HG03442 (cell line): ENCODE results near the gene TMUB1.

Experiments
- ATAC-seq: cut with Tn5 transposase; IDR thresholded peaks from one replicate; pipeline ENCODE4 v1.9.1; 2021; ENCODE audit warnings: mild to moderate bottlenecking, moderate library complexity; ENCODE audit not compliant: unreplicated experiment

Gene TMUB1, protein sequence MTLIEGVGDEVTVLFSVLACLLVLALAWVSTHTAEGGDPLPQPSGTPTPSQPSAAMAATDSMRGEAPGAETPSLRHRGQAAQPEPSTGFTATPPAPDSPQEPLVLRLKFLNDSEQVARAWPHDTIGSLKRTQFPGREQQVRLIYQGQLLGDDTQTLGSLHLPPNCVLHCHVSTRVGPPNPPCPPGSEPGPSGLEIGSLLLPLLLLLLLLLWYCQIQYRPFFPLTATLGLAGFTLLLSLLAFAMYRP

DNA sequence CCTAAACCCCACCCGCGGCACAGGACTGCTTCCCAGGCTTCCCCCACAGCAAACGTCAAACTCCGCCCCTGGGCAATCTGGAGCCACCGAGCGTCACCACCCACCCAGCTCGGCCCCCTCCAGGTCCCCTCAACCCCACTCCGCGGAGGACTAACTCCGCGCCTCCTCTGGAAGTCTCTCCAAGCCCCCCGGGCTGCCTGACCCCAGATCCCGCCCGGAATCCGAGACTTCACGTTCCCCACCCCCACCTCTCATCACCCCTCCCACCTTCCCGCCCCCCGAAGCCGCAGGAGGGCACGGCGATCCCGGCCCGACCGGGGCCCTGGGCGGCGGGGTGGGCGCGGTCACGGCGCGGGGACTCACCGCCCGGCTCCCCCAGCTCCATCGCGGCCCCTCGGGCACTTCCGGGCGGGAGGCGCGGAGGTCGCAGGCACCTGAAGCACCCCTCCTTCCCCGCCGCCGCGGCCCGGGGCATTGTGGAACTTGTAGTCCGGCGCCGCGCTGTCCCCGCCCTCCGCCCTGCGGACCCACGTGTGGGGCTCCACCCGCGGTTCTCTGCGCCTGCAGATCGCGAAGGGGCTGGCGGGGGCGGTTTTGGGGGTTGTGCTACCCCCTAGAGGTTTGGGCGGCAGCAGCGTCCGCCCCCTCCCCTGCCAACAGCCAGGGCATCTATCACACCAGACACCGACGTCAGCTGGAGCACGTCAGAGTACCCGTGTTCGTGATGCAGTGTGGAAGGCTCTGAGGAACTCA lies at the start of gene TMUB1:
Gene TMUB1 (minus strand): TSS at position 423 of the 753 bp plus-strand sequence. CDS start 930 bp downstream, outside the sequence.
- ATAC-seq: peak; percentile 36

DNA sequence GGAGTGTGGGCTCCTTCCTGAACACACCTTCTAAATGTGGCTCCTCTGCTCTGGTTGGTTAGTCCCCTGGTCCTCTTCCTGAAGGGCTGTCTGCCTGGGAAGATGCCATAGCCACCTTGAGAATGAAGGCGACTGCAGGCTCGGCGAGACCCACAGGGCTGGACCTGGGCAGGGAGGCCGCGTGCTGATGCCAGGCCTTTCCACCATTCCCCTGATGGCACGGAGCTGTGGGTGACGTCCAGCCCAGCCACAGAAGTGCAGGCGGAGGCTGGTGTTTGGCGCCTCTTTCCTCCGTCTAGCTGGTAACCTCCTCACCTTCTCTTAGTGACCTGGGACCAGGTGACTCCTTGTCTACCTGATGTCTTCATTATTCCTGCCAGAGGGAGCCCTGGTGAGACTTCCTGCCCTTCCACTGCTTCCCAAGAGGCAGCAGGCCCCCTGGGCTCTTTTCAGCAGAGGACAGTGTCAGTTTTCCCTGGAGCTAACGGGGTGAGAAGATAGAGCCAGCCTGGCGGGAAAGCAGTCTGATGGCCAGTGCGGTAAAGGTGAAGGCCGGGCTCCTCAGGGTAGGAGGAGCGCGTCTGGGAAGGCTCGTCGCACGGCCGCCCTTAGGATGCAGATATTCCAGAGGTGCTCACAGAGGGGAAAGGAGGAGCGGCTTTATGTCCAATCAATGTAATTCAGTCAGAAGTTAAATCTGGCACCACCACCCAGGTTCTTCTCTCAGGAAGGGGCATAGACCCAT lies 49.3 kb upstream of the TMUB1 start:
- no peak for ATAC-seq

DNA sequence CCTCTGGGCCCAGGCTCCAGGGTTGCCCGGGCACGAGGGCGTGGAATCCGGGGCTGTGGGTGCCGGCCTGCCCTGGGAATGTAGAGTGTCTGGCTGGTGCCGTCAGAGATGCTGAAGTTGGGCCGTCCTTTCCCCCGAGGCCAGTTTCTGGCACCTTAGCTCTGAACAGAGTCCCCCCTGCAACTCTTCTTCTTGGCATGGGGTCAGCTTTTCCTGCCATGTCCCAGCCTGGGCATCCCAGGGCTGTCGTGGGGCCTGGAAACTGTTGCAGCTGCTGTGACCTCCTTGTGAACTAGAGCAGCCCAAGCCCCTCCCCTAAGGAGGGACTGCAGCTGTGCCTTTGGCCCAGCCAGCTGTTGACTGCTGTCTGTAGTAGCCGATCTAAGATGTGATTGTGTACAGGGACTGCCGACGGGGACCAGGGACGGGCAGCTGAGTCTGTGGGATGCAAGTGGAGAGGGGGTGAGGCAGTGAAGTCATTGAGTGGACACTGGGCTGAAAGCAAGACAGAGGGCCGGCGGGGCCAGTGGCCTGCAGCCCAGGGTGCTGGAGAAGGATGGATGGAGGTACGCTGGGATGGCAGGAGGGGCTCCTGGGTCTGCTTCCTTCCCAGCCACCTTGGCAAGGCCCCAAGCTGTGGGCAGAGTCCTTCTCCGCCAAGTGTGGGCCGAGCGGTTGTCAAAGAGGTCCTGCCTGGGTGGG lies 48.5 kb upstream of the TMUB1 start:
- ATAC-seq: no peak

DNA sequence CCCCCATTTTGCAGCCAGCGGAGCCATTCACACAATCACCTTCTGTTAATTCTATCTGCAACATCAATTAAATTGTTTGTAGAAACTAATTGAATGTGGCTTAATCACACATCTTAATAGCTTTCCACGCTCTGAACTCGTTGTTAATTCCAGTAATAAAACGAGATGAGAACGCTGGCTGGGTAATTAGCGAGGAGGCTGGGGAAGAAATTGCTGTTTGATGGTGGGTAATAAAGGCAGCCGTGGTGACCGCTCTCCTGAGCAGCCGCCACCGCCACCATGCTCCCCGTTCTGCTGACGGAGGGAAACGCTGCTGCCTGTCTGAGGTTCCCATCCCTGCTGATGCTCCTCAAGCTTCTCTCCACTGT lies 47.9 kb upstream of the TMUB1 start:
- no peak for ATAC-seq

DNA sequence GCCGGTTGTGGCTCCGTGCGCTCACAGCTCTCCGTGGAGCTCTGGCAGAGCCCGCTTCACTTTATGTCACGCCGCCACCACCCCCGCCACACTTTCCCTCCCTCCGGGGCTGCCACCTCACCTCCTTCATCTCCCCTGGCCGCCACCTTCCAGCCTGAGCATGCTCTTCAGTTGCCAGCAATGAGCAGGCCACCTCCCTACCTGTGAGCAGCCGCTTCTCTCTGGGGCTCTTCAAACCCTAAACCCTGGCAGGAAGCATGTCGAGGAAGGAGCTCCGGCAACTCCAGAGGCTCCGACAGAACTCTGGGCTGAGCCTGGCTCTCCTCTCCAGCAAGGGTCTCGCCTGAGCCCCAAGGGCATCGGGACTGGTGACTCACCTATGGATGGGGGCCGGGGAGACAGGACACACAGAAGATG lies 47.5 kb upstream of the TMUB1 start:
- no peak for ATAC-seq

DNA sequence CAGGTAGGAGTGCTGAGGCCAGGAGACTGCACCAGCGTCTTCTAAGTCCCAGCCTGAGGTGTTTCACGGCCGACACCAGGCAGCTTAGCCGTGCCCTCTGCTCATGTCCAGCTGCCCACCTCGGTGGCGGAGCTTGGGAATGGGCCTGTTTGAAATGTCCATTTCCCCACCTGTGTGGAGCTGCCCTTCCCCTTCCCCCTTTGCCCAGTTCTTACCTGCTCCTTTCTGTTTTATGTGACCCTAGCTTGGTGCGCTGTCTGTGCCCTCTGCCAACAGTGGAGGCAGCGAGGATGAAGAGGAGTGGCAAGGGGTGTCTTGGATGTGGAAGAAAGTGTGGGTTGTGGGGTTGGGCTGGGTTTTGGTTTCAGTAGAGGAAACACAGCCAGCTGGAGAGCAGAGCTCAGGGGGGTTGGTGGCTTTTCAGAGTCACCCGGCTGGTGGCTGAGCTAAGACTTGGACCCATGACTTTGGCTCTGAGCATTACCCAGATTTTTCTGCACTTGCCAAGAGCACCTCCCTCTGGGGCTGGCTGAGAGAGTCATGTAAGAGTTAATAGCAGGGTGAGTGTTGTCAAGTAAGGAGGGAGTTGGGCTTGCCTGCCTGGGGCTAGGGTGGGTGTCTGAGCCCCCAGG lies 46.8 kb upstream of the TMUB1 start:
- no peak for ATAC-seq

DNA sequence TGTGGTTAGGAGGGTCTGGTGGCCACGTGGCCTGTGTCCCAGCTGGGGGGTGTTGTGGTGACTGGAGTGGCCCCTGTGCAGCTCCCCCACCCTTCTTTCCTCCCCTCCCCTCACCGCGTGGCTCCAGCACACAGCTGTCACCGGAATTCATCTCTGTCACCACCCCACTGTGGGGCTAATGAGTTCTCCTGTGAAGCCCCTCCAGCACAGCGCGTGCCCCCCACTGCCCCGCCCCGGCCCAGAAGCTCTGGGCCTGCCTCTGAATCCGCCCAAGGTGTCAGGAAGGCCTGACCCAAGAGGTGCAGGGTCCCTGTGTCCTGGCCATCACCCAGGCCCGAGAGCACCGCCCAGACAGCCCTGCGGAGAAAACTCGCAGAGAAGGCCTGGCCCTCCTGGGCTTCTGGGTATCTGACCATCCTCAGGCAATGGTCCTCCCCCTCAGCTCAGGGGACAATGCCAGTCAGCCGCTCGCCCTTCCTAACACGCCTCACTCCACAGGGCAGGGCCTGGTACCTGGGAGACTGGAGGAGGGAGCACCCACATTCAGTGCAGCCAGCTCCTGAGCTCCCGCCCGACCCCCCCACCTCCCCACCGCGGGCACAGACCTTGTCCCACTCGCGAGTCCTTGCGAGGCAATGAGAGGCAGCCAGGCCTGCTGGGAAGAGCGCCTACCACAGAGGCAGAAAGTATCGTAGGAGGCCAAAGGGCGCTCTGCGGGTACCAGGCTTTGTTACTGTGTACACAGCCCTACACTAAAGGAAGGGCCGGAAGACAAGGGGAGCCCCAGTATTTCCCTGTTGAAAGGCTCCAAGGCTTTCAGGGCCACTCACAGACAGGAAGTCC lies 46.0 kb upstream of the TMUB1 start:
- ATAC-seq: no peak

DNA sequence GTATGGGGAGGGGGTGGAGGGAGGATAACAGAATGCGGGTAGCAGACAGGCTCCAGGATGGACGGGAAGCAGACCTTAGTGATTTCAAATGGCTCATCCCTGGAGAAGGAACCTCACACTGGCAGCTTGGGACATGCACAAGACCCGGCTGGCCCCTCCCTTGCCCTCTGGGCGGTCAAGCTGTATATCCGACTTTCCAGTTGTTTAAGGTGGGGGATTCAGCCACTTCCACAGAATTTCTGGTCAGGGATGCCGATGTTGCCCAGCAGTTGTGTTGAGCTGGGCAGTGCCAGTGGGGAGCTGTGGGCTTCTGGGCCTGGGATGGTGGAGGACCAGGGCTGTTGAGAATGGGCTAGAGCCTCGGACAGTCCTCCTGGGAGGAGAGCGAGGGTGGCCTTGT lies 45.4 kb upstream of the TMUB1 start:
- no peak for ATAC-seq

DNA sequence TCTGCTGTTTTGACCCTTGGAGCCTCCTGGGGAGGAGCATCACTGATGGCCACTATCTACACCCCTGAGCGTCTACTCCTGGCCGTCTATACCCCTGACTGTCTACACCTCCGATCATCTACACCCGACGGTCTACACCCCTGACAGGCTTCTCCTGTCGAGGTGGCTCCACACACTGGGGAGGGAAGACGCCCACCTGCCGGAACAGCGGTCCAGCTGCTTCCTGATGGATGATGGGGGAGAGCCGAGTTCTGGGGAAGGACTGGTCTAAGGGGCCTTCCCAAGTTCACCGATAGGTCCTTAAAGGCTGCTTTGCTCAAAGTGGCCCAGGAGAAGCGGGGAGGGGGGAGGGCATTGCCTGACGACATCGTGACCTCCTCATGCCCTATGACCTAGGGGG lies 44.9 kb upstream of the TMUB1 start:
- no peak for ATAC-seq

DNA sequence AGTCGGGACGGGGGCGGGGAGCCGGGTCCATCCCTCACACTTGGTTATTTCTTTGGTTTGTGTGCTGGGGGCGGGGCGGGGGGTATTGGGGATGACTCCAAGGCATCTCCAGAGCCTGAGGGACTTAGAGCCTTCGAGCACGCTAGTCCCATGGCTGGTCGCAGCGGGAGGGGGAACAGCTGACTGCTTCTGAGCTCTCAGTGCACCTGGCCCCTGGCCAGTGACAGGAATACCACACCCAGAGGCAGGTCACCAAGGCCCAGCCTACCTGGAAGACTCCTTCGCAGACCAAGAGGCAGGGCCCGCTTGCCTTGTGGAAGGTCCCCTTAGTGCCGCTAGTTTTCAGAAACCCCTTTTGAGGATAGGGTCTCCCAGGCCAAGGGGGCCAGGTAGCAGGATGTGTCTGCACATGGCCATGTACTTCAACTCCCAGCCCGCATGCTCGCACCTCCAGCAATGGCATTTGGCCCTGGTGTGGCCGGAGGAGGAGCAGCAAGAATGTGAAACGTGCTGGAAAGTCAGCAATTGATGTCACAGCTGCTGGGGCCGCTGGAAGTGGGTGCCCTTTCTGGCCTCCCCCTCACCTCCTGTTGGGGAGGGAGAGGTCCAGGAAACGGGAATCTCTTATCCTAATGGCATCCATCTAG lies 43.3 kb upstream of the TMUB1 start:
- no peak for ATAC-seq

DNA sequence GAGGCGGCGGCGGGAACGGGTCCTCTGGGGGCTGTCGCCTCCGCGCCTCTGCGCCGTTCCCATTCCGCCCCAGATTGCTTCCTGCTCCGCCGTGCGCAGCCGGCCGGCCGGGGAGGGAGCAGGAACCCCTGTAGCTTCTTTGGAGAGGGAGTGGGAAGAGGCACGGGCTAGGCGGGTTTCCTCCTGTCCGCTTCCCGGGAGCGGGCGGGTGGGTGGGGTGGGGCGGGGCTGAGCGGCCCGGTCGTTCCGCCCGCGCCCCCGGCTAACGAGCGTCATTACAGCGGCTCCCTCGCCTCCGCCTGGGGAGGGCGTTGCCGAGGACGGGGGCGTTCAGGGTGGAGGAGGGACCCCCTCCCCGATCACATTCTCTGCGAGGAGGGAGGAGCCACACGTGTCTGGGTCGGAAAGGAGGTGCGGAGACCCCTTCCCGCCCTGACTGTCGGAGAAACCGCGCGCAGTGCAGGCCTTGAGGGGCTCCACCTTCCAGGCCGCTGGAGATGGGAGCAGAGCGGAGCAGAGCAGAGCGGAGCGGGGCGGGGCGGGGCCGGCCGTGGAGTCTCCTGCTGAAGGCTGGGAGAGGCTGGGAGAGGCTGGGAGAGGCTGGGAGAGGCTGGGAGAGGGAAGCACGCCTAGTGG lies 42.7 kb upstream of the TMUB1 start:
- no peak for ATAC-seq

DNA sequence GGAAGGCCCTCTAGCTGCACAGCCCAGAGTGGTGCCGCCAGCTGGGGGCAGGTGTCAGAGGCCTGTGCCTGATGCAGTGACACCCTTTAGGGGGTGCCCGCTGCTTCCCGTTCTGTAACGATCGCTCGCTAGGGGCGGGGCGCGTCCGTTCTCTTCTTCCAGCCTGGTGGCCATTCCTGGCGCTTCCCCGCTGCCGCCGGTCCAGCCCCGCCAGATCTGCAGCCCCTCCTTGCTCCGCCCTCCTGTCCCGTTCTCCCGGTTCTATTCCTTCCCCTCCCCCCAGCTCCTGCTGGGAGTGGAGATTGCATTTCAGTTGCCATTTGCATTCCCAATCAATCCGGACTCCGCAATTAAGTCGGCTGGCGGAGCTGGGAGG lies 42.2 kb upstream of the TMUB1 start:
- ATAC-seq: no peak

DNA sequence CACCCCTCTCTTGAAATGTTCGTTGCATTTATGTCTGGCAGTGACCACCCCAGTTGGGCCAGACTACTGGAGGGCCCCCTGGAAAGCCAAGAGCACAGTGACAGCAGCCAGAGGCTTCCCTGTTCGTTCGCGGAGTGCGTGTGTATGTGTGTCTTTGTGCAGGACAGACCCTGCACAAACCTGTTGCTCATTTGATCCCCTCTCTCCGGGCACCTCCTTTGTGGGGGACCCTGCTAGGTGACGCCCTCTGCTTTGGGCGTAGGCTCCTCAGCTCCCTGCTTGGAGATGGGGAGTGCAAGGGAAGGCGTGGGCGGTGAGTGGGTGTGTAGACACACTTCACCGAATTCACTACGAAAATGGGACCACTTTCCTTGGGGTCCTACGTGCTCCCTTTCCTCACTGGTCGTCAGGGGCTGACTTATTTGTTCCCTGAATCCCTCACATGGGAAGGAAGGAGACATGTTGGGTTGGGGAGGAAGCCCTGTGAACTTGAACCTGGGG lies 41.7 kb upstream of the TMUB1 start:
- ATAC-seq: no peak

DNA sequence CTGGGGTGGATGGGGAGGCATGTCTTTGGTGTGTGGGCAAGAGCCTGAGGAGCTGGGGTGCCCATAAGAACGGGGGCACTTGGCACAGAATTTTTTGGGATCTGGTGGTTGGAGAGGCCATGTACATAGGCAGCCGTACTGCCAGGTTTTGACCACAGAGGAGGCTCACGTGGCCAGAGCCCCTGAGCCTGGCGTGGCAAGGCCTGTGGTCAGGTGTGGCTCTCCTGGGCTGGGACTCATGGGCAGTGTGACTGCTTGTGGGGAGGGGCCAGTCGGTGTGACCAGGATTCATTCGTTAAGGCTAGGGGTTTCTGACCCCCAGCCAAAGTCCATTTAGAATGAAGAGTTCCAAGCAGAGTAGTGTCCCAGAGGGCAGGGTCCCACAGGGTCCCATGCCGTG lies 41.2 kb upstream of the TMUB1 start:
- no peak for ATAC-seq

DNA sequence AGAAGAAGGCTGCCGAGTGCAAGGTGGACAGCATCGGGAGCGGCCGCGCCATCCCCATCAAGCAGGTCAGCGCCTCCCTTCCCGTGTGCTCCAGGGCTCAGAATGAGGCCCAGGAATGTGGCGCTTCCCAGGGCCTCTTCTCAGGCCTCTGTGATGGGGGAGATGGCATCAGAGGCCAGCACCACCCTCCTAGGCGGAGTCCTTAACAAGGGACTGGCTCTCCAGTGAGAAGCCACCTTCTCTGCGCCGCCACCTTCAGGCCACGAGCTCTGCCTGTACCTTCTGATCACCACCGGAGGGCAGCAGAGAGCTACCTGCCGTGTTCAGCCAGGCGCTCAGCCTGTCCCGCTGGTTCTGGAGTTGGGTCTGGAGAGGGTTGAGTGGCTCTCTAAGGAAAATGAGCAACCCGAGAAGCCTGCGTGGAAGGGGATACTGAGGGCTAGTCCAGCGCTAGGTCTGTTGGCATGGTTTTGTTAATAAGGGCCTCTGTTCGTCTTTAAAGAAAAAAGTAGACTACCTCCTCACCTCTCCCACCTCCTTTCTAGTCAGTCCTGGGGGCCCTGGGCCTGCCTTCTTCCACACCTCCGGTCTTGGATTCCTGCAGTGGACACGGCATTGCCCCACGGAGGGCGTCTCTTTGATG lies 40.6 kb upstream of the TMUB1 start:
- ATAC-seq: peak; percentile 92

DNA sequence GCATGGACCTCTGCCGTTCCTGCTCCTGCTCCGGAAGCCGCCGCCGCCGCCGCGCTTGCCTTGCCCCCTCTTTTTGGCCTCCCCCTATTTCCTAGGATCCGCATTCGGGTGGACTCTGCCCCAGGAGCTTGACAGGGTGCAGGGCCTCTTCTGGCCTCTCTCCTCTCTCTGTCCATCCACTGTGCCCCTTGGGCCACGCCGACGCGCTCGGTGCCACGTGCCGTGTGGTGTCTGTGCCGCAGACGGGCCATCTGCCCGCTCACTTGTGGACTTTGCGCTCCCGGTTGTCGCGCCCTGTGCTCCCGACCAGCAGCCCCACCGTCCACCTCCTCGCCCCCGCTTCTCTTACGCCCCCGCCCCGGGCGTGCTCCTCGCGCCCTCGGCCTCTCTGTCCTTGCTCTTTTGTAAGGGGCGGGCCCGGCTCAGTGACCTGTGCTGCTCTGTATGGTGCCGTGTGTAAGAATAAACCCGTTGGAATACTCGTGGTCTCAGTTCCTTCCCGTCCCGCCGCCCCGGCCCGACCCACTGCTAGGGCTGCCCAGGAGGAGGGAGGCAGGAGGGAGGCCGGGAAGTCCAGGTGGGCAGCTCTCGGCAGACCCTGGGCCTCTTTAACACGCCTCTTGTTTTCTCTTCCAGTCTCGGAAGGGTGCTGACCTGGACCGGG lies 40.0 kb upstream of the TMUB1 start:
- ATAC-seq: no peak

DNA sequence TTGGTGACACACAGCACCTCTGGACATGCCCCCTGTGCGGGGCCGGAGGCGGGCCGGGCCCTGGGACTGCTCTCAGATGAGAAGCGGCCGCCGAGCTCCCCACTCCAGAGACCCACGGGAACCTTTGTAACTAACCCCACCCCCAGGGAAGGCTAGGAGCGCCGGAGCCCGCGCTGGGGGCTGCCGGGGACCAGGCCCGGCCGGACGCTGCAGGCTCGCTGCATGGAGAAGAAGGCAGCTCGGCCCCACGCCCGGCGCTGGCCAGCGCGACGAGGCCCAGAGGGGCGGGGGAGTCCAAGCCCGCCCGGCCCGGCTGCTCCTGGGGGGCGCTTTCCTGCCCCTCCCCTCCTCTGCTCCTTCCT lies 39.5 kb upstream of the TMUB1 start:
- ATAC-seq: no peak

DNA sequence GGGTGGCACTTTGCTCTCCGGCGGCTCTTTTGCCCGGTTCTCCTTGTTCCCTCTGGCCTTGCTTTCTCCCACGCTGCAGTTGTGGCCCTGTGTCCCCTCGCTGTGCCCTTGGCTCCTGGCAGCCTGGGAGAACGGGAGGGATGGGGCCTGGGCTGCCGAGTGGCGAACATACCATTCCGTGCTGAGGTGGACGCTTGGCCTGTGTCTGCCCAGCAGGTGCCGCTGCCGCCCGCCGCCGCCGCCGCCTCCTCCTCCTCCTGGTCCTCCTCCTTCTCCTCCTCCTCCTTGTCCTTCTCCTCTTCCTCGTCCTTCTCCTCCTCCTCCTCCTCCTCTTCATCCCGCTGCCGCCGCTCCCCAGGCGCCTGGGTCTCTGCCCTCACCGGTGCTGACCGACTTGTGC lies 39.0 kb upstream of the TMUB1 start:
- ATAC-seq: no peak
